GM13976 (cell line): ENCODE results near the gene KIAA0753.
A peak's percentile ranks its signal among the peaks of the same experiment; 100 is the strongest.

Experiments used
- DNase-seq: peaks from one replicate; pipeline ENCODE4 v3.0.0; 2012; ENCODE audit warnings: low spot score
- in situ Hi-C: fragments of 300-500 bp; cut with MboI; formaldehyde crosslinking; loops from one replicate; pipeline ENCODE4 v1.12.0; 2022; ENCODE audit warnings: low sequenced_read_pairs, mixed read lengths, inconsistent platforms; ENCODE audit not compliant: unreplicated experiment
- TF ChIP-seq, protein P1 (sequence below): IDR thresholded peaks from 2 replicates; pipeline ENCODE4 v1.5.1; 2012; ENCODE audit warnings: borderline replicate concordance, mild to moderate bottlenecking; ENCODE audit not compliant: insufficient read depth; ENCODE audit errors: extremely low read depth, missing control alignments, control extremely low read depth

The KIAA0753 gene

DNA sequence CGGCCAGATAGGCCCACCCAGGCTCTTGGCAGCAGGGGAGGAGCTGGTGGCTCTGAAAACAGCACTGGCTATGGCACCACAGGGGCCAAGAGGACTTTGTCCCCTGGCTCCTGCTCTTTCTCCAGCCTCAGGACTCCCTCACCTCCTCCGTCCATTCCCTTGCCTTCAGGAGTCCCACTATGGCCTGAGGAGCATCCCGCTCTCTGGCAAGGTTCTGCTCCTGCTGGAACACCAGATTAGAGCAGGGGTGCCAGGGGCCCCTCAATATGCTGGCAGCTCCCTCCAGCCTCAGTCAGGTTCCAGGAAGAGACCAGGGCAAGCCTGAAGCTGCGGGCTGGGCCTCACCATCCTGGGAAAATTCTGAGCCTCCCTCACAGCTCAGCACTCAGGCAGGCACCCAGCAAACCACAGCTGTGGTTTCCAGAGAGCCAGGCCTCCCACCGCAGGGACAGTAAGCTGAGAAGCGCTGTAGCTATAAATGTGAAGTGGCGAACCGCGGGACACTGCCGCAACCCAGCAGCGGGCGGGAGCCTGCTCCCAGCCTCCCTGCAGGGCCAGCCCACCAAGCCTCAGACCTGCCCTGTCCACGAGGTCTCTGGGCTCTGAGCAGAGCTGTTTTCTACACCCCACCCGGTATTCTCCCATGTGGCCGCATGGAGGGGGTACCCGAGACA lies 36.8 kb upstream of the KIAA0753 start:
- in situ Hi-C loops: no loop called here
- DNase-seq: peak; percentile 43
- TF ChIP-seq, protein P1, sequence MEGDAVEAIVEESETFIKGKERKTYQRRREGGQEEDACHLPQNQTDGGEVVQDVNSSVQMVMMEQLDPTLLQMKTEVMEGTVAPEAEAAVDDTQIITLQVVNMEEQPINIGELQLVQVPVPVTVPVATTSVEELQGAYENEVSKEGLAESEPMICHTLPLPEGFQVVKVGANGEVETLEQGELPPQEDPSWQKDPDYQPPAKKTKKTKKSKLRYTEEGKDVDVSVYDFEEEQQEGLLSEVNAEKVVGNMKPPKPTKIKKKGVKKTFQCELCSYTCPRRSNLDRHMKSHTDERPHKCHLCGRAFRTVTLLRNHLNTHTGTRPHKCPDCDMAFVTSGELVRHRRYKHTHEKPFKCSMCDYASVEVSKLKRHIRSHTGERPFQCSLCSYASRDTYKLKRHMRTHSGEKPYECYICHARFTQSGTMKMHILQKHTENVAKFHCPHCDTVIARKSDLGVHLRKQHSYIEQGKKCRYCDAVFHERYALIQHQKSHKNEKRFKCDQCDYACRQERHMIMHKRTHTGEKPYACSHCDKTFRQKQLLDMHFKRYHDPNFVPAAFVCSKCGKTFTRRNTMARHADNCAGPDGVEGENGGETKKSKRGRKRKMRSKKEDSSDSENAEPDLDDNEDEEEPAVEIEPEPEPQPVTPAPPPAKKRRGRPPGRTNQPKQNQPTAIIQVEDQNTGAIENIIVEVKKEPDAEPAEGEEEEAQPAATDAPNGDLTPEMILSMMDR: no peak

DNA sequence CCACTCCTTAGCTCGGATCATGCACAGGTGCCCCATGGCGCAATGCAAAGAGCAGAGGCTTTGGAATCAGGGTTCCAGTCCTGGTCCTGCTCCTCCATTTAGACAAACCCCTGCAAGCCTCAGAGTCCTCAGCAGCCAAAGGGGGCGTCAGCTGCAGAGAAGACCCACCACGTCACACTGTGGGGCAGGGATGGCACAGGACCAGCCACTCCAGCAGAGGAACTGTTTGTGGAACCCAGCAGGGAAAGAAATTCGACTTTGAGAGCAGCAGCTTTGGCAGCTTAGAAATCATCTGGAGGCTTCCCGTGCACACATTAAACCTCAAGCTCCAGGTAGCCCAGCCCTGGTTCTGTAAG lies 36.3 kb upstream of the KIAA0753 start:
- TF ChIP-seq, protein P1: no peak
- in situ Hi-C loops: no loop called here
- DNase-seq: no peak

DNA sequence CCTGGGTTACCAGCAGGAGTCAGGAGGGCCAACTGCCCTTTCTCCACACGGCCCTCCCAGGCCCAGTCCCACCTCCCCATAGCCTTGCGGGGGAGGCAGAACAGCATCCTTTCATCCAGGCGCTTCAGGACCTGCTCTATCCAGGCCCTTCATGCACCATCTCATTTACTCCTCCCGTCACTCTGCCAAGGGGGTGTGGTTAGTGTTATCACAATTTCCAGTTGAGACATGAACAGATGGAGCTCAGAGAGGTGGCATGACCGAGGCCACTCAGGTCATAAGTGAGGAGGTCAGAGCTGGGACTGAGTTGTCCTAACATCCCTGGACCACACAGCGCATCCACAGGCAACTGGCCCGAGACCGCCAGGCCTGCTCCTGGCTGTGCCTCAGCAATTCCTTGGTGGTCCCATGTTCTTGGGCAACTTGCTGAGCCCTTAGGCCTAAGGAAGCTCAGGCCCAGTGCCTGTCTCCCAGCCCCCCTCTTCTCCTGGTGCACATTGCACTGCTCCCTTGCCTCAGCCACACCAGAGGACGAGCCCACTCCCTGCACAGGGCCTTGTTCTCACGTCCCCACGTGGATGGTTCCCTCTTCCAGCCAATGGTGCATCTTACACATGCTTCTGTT lies 34.8 kb upstream of the KIAA0753 start:
- DNase-seq: no peak
- in situ Hi-C loops: no loop called here
- TF ChIP-seq, protein P1: no peak

DNA sequence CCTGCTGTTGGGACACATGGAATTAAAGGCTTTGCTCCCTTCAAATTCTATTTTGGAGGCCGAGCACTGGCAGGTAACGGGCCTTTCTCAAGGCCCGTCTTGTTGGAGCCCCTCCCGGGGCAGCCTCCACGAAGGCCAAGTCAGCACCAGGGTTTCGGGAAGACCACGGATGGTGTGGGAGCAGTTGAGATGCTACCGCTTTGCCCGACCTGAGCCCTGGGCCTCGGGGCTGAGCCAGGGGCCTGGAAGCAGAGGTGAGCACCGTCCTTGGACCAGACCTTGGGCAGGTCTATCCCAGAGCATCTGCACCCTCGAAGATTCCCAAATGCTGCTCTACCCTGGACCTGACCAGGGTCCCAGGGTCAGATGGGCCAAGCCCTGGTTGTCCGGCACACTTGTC lies 34.1 kb upstream of the KIAA0753 start:
- in situ Hi-C loops: loop anchor here (25.0 kb wide), 1 partner anchor 338 kb away; the partner anchor contains the start of genes BCL6B and RNASEK
- no peak for DNase-seq
- TF ChIP-seq, protein P1: no peak

DNA sequence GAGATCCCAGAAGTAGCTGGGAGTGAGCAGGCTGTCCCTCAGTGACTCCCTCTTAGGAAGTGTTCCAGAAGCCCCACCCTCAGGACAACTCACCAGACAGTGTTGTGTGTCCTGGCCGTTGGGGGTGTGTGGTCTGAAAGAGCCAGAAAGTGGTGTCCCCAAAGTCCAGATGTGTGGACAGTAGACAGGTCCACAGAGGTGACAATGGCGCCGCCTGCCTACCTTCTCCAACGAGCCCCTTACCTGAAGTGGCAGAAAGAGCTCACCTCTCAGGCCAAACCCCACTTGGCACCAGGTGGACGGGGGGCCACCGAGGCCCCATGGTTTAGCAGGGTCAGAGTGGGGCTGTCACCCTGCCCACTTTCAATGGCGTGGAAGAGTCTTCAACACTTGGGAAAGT lies 30.9 kb upstream of the KIAA0753 start:
- in situ Hi-C loops: loop anchor here (25.0 kb wide), 1 partner anchor 341 kb away; the partner anchor contains the start of genes BCL6B and RNASEK
- TF ChIP-seq, protein P1: no peak
- no peak for DNase-seq

DNA sequence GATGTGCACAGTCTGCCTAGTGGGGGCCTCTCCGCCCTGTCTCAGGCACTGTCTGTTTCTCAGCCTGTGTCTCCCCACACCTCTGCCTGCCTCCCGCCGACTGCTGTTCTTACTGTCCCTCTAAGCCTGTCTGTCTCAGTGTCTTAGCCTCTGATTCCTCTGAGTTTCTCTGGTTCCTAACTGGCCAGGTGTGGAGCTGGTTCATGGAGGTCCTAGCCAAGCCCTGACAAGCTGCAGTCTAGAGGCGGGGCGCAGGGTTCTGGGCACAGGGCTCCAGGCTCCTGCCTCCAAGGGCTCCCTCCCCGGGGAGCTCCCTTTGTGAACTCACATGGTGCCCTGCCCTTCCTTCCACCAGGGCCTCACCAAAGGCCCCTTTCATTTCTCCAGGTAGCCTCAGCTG lies 30.5 kb upstream of the KIAA0753 start:
- TF ChIP-seq, protein P1: no peak
- DNase-seq: no peak
- in situ Hi-C loops: loop anchor here (25.0 kb wide), 1 partner anchor 341 kb away; the partner anchor contains the start of genes BCL6B and RNASEK
